Ovary (tissue), 9 donors: Measurements from ENCODE around the gene PTPRN2. TPM values are rescaled to one million over a fixed set of nuclear protein-coding genes. Genes with fewer than 3 reads are reported as not detected.

Experiments
- DNase-seq, 5 donors: peaks; one replicate each; pipeline ENCODE4 v3.0.0-alpha.2; 2019 to 2020
- H3K27ac ChIP-seq, 2 donors: fragments of 200-600 bp; one replicate each; pipeline versions ENCODE4 v1.5.1 to v1.8.0; 2019 to 2022
- H3K27me3 ChIP-seq: fragments of 200-600 bp; one replicate; pipeline ENCODE4 v1.8.0; 2022
- H3K36me3 ChIP-seq: fragments of 200-600 bp; sonication (generic); one replicate; pipeline ENCODE4 v1.5.1; 2019
- H3K4me1 ChIP-seq: one replicate; pipeline ENCODE4 v1.8.1; 2013; ENCODE audit warnings: mild to moderate bottlenecking, moderate library complexity; ENCODE audit not compliant: insufficient read depth
- H3K4me3 ChIP-seq: fragments of 200-600 bp; sonication (generic); one replicate; pipeline ENCODE4 v1.5.1; 2017
- H3K9me3 ChIP-seq, 2 donors: fragments of 200-600 bp in 1 of 2; sonication (generic) in 1 of 2; one replicate each; pipeline versions ENCODE4 v1.5.1 to v1.8.1; 2013 to 2019; ENCODE audit warnings: mild to moderate bottlenecking in 1 of 2, moderate library complexity in 1 of 2
- CTCF ChIP-seq, 3 donors: fragments of 450-650 bp in 2 of 3; fragments of 200-600 bp in 1 of 3; IDR thresholded peaks; one replicate each; pipeline versions ENCODE4 v1.5.1 to v1.8.0; 2016 to 2022; ENCODE audit warnings: antibody characterized with exemption in 3 of 3, mild to moderate bottlenecking in 1 of 3
- EP300 ChIP-seq: sonication (generic); formaldehyde crosslinking; IDR thresholded peaks from one replicate; pipeline ENCODE4 v1.6.1; 2017; ENCODE audit warnings: antibody characterized with exemption
- POLR2A ChIP-seq: fragments of 450-650 bp; IDR thresholded peaks from one replicate; pipeline ENCODE4 v1.6.1; 2017; ENCODE audit warnings: antibody characterized with exemption, mild to moderate bottlenecking, moderate library complexity
- WGBS, 3 donors: extraction: QIAGEN DNeasy Blood & Tissue Kit in 1 of 3; methylation state at CpG; one replicate each; pipeline versions ENCODE4 v1.1.5 to v1.1.7; 2013 to 2017; 5-methylcytosine and 5-hydroxymethylcytosine counted together
- intact Hi-C, 4 donors: fragments of 100-400 bp; cut with DNase I; formaldehyde crosslinking; loops; one replicate each; pipeline versions ENCODE4 v1.11.0 to v1.15.1; 2022 to 2023
- polyA plus RNA-seq, 2 donors: library from polyadenylated mRNA; stranded (reverse); fragments of 200-250 nt in 1 of 2; fragments of 350-450 nt in 1 of 2; fragmentation: Illumina TruSeq in 1 of 2; extraction: RNeasy Lipid Tissue Mini Kit (QIAGEN cat#74804) in 1 of 2; gene quantifications; one replicate each; pipeline ENCODE4 v1.2.3, GENCODE V29; 2013 to 2014
- total RNA-seq, 7 donors: library from RNA; depleted of rRNA in 2 of 7; stranded (reverse); fragments of >200 nt in 2 of 7; fragmentation: NEBNext Ultra II Directional in 3 of 7; extraction: Animal tissue kit (Norgen Biotek cat#: 25700) in 3 of 7; gene quantifications; one replicate each; pipeline versions ENCODE4 v1.1.0 to v1.2.4, GENCODE V29; 2016 to 2023
- donor health status: DM: no; HTN: no; CAD: no; lungs with moderate emphysema.
- donor health status: DM: no; HTN: no; CAD: no.
- donor health status: Bipolar disorder and iron deficiency.
- donor health status: DM: yes; HTN: yes; CAD: no.
- donor health status: DM: no; HTN: no; CAD: no.
- donor health status: DM: yes; HTN: yes; CAD: no.

Gene PTPRN2
- total and polyA plus RNA-seq, 9 donors = 3.5 to 11.1 (median 5.9) TPM

GRCh38 chr7:157832421-157832820 lies 755.2 kb downstream of the PTPRN2 start:
- intact Hi-C loops = no loop called here
- Histone ChIP-seq H3K9me3 (no peaks in the 10 kb centered on the region), H3K36me3 (no peaks in the 10 kb centered on the region), H3K27ac (no peak overlapping the region), H3K4me1 (no peaks in the 10 kb centered on the region), H3K4me3 (no peak overlapping the region), H3K27me3 (no peaks in the 10 kb centered on the region)
- 31 to 42% (median 32%) methylated on average over 6 of the region's 6 CpGs for WGBS, 3 donors
- TF ChIP-seq CTCF (IDR thresholded peaks at IDR 0.05) (no peak), POLR2A (no peak), EP300 (no peak)
- no peak for DNase-seq

GRCh38 chr7:157832006-157832405 lies 755.6 kb downstream of the PTPRN2 start:
- Histone ChIP-seq H3K9me3 (no peaks in the 10 kb centered on the region), H3K27ac (no peak overlapping the region), H3K27me3 (no peaks in the 10 kb centered on the region), H3K4me3 (no peak overlapping the region), H3K4me1 (no peaks in the 10 kb centered on the region), H3K36me3 (no peaks in the 10 kb centered on the region)
- WGBS, 3 donors = 77 to 85% (median 78%) methylated on average over 16 of the region's 16 CpGs
- no peak for DNase-seq
- no peak for TF ChIP-seq CTCF (IDR thresholded peaks at IDR 0.05)
- intact Hi-C loops = no loop called here

GRCh38 chr7:157831143-157831905 lies 756.3 kb downstream of the PTPRN2 start:
- H3K9me3 ChIP-seq = no peaks in the 10 kb centered on the region
- no peaks in the 10 kb centered on the region for H3K27me3 ChIP-seq
- intact Hi-C loops = no loop called here
- 76 to 83% (median 82%) methylated on average over 18 of the region's 18 CpGs for WGBS, 3 donors
- H3K4me3 ChIP-seq = no peak overlapping the region
- H3K27ac ChIP-seq = no peak overlapping the region
- no peaks in the 10 kb centered on the region for H3K36me3 ChIP-seq
- H3K4me1 ChIP-seq = no peaks in the 10 kb centered on the region
- no peak for DNase-seq
- TF ChIP-seq POLR2A = no peak
- no peak for TF ChIP-seq EP300
- TF ChIP-seq CTCF (IDR thresholded peaks at IDR 0.05) = no peak

- H3K27me3 ChIP-seq = no peaks in the 10 kb centered on the region
- no peak for DNase-seq
- H3K4me3 ChIP-seq = no peak overlapping the region
- TF ChIP-seq EP300 (no peak), POLR2A (no peak), CTCF (IDR thresholded peaks at IDR 0.05) (no peak)
- H3K9me3 ChIP-seq = no peaks in the 10 kb centered on the region
- no peaks in the 10 kb centered on the region for H3K4me1 ChIP-seq
- no peaks in the 10 kb centered on the region for H3K36me3 ChIP-seq
- 72 to 79% (median 73%) methylated on average over 13 of the region's 13 CpGs for WGBS, 3 donors
- intact Hi-C loops = no loop called here
- no peak overlapping the region for H3K27ac ChIP-seq
Observed at GRCh38 chr7:157830331-157830730, 757.3 kb downstream of the PTPRN2 start.
